NCI-H526 (cell line): Measurements from ENCODE around the gene ERCC3.
"Not testable (repeated sequence)": the region's sequence is repeated elsewhere in the genome, so short reads cannot be mapped to it uniquely, and the experiment has no call there.

Source experiments
- DNase-seq, 2 experiments: peaks; one replicate each; lab custom pipeline; 2025; lab: John Stamatoyannopoulos, UW

ERCC3 gene

GRCh38 chr2:127226132-127226519 is 67.8 kb downstream of the ERCC3 start:
- DNase-seq: no peak

- no peak for DNase-seq
These were observed 68.6 kb downstream of the ERCC3 start for GRCh38 chr2:127225186-127225960.

GRCh38 chr2:127224135-127224534 is 69.8 kb downstream of the ERCC3 start:
- not testable (repeated sequence) for DNase-seq

- no peak for DNase-seq
These were observed 73.0 kb downstream of the ERCC3 start for GRCh38 chr2:127220768-127221527.

GRCh38 chr2:127220102-127220767 is 73.7 kb downstream of the ERCC3 start, which contains the start of gene CYP27C1:
Gene CYP27C1, minus strand, starts transcription at chr2:127220299. Its CDS starts 29 bp downstream, at chr2:127220270.
- DNase-seq: peak in 1 of 2 experiments; percentile 49

- DNase-seq: peak in 1 of 2 experiments; percentile 58
These were observed 74.5 kb downstream of the ERCC3 start for GRCh38 chr2:127219171-127220070.

GRCh38 chr2:127218812-127219170 is 75.2 kb downstream of the ERCC3 start:
- DNase-seq: peak in 1 of 2 experiments; percentile 55

GRCh38 chr2:127217470-127218325 is 76.2 kb downstream of the ERCC3 start:
- DNase-seq: peak in 1 of 2 experiments; percentile 44

GRCh38 chr2:127216593-127216992 is 77.4 kb downstream of the ERCC3 start:
- DNase-seq: no peak

GRCh38 chr2:127216095-127216494 is 77.8 kb downstream of the ERCC3 start:
- DNase-seq: no peak

- not testable (repeated sequence) for DNase-seq
These were observed 79.7 kb downstream of the ERCC3 start for GRCh38 chr2:127214201-127214600.

- DNase-seq: peak; percentile 86 to 95
These were observed 85.6 kb downstream of the ERCC3 start for GRCh38 chr2:127208313-127208712.
